Transverse colon (tissue), 4 donors: ENCODE data around the gene GRB7.

Experiments used
- CTCF ChIP-seq, 5 experiments: fragments of 200-600 bp in 3 of 5; fragments of 450-650 bp in 2 of 5; sonication (generic) in 3 of 5; IDR thresholded peaks; 1 replicate in 2 of 5; 2 replicates in 3 of 5; pipeline ENCODE4 v1.5.1; 2016 to 2017; ENCODE audit warnings: antibody characterized with exemption in 5 of 5, inconsistent platforms in 3 of 5, mild to moderate bottlenecking in 2 of 5, moderate library complexity in 1 of 5
- POLR2AphosphoS5 ChIP-seq, 3 donors: sonication (generic); formaldehyde crosslinking; IDR thresholded peaks; one replicate each; pipeline ENCODE4 v1.6.1; 2016; ENCODE audit warnings: antibody characterized with exemption in 3 of 3

GRCh38 chr17:39697961-39698360 lies 39.8 kb upstream of the GRB7 start:
- no peak for TF ChIP-seq CTCF (IDR thresholded peaks at IDR 0.05)
- TF ChIP-seq POLR2AphosphoS5 (IDR thresholded peaks at IDR 0.05): no peak
